Measurements from ENCODE around the gene TMEM176A. TPM values are rescaled to one million over a fixed set of nuclear protein-coding genes. Genes with fewer than 3 reads are reported as not detected.
A peak's percentile ranks its signal among the peaks of the same experiment; 100 is the strongest.

The TMEM176A gene
- total and polyA plus RNA-seq, 2 of the 8 experiments (the other 6 are each of a cell fraction or from before 2014, with no cell fraction given), result 1.3 to 1.5 TPM

- H3K4me3 ChIP-seq (ENCODE audit: extremely low read depth in 1 of 4, insufficient read depth in 2 of 4, low read depth in 3 of 4, low read length in 4 of 4), result no peak overlapping the region
- DNase-seq (ENCODE audit: low read depth in 1 of 2, low spot score in 2 of 2), result no peak
- no peak overlapping the region for H4K8ac ChIP-seq (ENCODE audit: extremely low read depth, insufficient read depth, low read length)
- POLR2A ChIA-PET (ENCODE audit: partially characterized antibody), result no interaction called here
- H3K4me1 ChIP-seq (replicated peaks in 1 of 4; ENCODE audit: control insufficient read depth in 3 of 4, insufficient read depth in 4 of 4, low read length in 3 of 4), result no peaks in the 10 kb centered on the region; a peak in 1 of 7 replicates
- 85% methylated on average over 5 of the region's 5 CpGs; no CpG with 5 or more reads in 1 of the 2 experiments for WGBS, 2 experiments (ENCODE audit: extremely low coverage in 1 of 2, insufficient coverage in 1 of 2, insufficient read length in 1 of 2, insufficient replicate concordance in 2 of 2, low coverage in 1 of 2, low lambda C conversion rate in 2 of 2, missing lambda C conversion rate in 1 of 2)
- TF ChIP-seq, protein P1, sequence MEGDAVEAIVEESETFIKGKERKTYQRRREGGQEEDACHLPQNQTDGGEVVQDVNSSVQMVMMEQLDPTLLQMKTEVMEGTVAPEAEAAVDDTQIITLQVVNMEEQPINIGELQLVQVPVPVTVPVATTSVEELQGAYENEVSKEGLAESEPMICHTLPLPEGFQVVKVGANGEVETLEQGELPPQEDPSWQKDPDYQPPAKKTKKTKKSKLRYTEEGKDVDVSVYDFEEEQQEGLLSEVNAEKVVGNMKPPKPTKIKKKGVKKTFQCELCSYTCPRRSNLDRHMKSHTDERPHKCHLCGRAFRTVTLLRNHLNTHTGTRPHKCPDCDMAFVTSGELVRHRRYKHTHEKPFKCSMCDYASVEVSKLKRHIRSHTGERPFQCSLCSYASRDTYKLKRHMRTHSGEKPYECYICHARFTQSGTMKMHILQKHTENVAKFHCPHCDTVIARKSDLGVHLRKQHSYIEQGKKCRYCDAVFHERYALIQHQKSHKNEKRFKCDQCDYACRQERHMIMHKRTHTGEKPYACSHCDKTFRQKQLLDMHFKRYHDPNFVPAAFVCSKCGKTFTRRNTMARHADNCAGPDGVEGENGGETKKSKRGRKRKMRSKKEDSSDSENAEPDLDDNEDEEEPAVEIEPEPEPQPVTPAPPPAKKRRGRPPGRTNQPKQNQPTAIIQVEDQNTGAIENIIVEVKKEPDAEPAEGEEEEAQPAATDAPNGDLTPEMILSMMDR (IDR thresholded peaks at IDR 0.05; ENCODE audit: control extremely low read depth in 1 of 3, insufficient read depth in 1 of 3, low read depth in 1 of 3, low read length in 3 of 3), result peak in 2 of 3 experiments; percentile 7 to 10; a peak in 1 of 4 replicates
- TF ChIP-seq HDAC6 (IDR thresholded peaks at IDR 0.05; ENCODE audit: low read depth, low read length), result no peak
- no peaks in the 10 kb centered on the region for H4K20me1 ChIP-seq (replicated peaks in 1 of 2; ENCODE audit: control insufficient read depth in 1 of 2, insufficient read depth in 2 of 2, low read length in 2 of 2)
- H4K91ac ChIP-seq (replicated peaks; ENCODE audit: insufficient read length, low read length), result no peak overlapping the region
- no peak overlapping the region for H3K56ac ChIP-seq (replicated peaks; ENCODE audit: insufficient read length, low read depth, low read length)
- H3K4ac ChIP-seq (replicated peaks; ENCODE audit: insufficient read length, low read depth, low read length), result no peak overlapping the region
- no peak overlapping the region for H2BK12ac ChIP-seq (ENCODE audit: low read depth, low read length)
- H2BK120ac ChIP-seq (replicated peaks; ENCODE audit: low read depth, low read length), result no peak overlapping the region
- FAIRE-seq, result no peak
- no peaks in the 10 kb centered on the region for H3K79me1 ChIP-seq (ENCODE audit: low read depth, low read length)
- no peak overlapping the region for H3K9ac ChIP-seq (replicated peaks in 1 of 4; ENCODE audit: extremely low read depth in 1 of 4, low read depth in 3 of 4, low read length in 3 of 4)
- no peak overlapping the region for H3K14ac ChIP-seq (ENCODE audit: insufficient read length)
- no peaks in the 10 kb centered on the region for H3K79me2 ChIP-seq (ENCODE audit: control insufficient read depth in 1 of 2, insufficient read depth in 2 of 2, low read length in 2 of 2)
- H3K23ac ChIP-seq (ENCODE audit: insufficient read length), result no peak overlapping the region
- no peak overlapping the region for H2BK15ac ChIP-seq (ENCODE audit: low read length)
- H4K5ac ChIP-seq (ENCODE audit: insufficient read length, low read depth, low read length), result no peak overlapping the region
- H3K36me3 ChIP-seq (ENCODE audit: control insufficient read depth in 2 of 4, insufficient read depth in 4 of 4, low read length in 3 of 4), result no peaks in the 10 kb centered on the region
- H3K27me3 ChIP-seq (replicated peaks in 1 of 4; ENCODE audit: control insufficient read depth in 3 of 4, extremely low read depth in 1 of 4, insufficient read depth in 3 of 4, low read length in 3 of 4), result peaks cover 0 to under 1% (median 0%) of the 10 kb centered on the region in 4 experiments; a peak in 1 of 7 replicates
- H3K9me3 ChIP-seq (ENCODE audit: insufficient read depth in 2 of 2, low read depth in 1 of 2, low read length in 1 of 2), result no peaks in the 10 kb centered on the region
- H3K23me2 ChIP-seq (ENCODE audit: low read depth, low read length), result no peaks in the 10 kb centered on the region; the same call in 1 of the 2 replicates
- no peak overlapping the region for H2AK5ac ChIP-seq (ENCODE audit: low read depth, low read length)
- H3K27ac ChIP-seq (ENCODE audit: low read depth, low read length), result no peak overlapping the region
- H2AFZ ChIP-seq (ENCODE audit: low read length), result no peak overlapping the region
- CTCF ChIA-PET (ENCODE audit: partially characterized antibody), result interaction anchor here (1.1 to 3.9 kb wide), 4 partner anchors 8 to 85 kb away, joined by 4 to 18 read pairs (median 6); no protein-coding TSS in a partner anchor
- H2BK20ac ChIP-seq (ENCODE audit: low read length), result no peak overlapping the region
- H3K18ac ChIP-seq (ENCODE audit: extremely low read depth, low read length), result no peak overlapping the region
- H3K4me2 ChIP-seq (ENCODE audit: insufficient read depth in 1 of 2, low read depth in 2 of 2, low read length in 2 of 2), result no peak overlapping the region
- H2BK5ac ChIP-seq (ENCODE audit: low read depth, low read length), result no peak overlapping the region
These were observed 9.3 kb upstream of the TMEM176A start for GRCh38 chr7:150791304-150791703.
